H7 (cell line): Measurements from ENCODE around the gene GPR162. TPM values are rescaled to one million over a fixed set of nuclear protein-coding genes. Genes with fewer than 3 reads are reported as not detected.
A peak's percentile ranks its signal among the peaks of the same experiment; 100 is the strongest.

Source experiments
- DNase-seq: peaks from one replicate; pipeline ENCODE4 v3.0.0; 2012
- H3K27me3 ChIP-seq: 2 replicates; pipeline ENCODE4 v1.6.0; 2011; ENCODE audit warnings: mild to moderate bottlenecking, low read length; ENCODE audit not compliant: control insufficient read depth, insufficient read depth
- H3K36me3 ChIP-seq: replicated peaks from 2 replicates; pipeline ENCODE4 v1.5.1; 2011; ENCODE audit warnings: low read length; ENCODE audit not compliant: control insufficient read depth, insufficient read depth
- H3K4me3 ChIP-seq: 2 replicates; pipeline ENCODE4 v1.5.1; 2011; ENCODE audit warnings: low read depth, mild to moderate bottlenecking, control low read depth, low read length, moderate library complexity; ENCODE audit not compliant: insufficient read depth
- total RNA-seq: library from RNA; depleted of rRNA; stranded (reverse); fragments of >200 nt; shearing (Covaris generic); gene quantifications from 2 replicates; pipeline ENCODE4 v1.2.3, GENCODE V29; 2014

The GPR162 gene
- total RNA-seq, 1 experiment from 2014 or later = 7.0 TPM

- H3K36me3 ChIP-seq = no peaks in the 10 kb centered on the region
- peak; percentile 45 for DNase-seq
- no peak overlapping the region for H3K4me3 ChIP-seq
- H3K27me3 ChIP-seq = peaks cover 66% of the 10 kb centered on the region
These were observed 2.6 kb downstream of the GPR162 start for GRCh38 chr12:6824085-6824775.

GRCh38 chr12:6824901-6825381, 3.3 kb downstream of the GPR162 start:
- peak overlapping the region; percentile 57 for H3K4me3 ChIP-seq
- no peaks in the 10 kb centered on the region for H3K36me3 ChIP-seq
- H3K27me3 ChIP-seq = peaks cover 62% of the 10 kb centered on the region
- peak; percentile 67 for DNase-seq

- peaks cover 1% of the 10 kb centered on the region; the same call in 1 of the 2 replicates for H3K36me3 ChIP-seq
- DNase-seq = peak; percentile 96
- H3K4me3 ChIP-seq = peak overlapping the region; percentile 57
- H3K27me3 ChIP-seq = peaks cover 55% of the 10 kb centered on the region
These were observed 3.9 kb downstream of the GPR162 start for GRCh38 chr12:6825398-6826124.

GRCh38 chr12:6826125-6826733, 4.6 kb downstream of the GPR162 start:
- DNase-seq = peak; percentile 53
- H3K4me3 ChIP-seq = no peak overlapping the region

GRCh38 chr12:6826734-6827436, 5.3 kb downstream of the GPR162 start:
- H3K27me3 ChIP-seq = peaks cover 52% of the 10 kb centered on the region
- peaks cover 13% of the 10 kb centered on the region for H3K36me3 ChIP-seq
- no peak overlapping the region for H3K4me3 ChIP-seq
- DNase-seq = peak; percentile 63

More at GRCh38 chr12:6826125-6826733, 4.6 kb downstream of the GPR162 start:
- peaks cover 53% of the 10 kb centered on the region for H3K27me3 ChIP-seq
- H3K36me3 ChIP-seq = peaks cover 6% of the 10 kb centered on the region; the same call in 1 of the 2 replicates

- H3K4me3 ChIP-seq = peak overlapping the region; percentile 28
- peak; percentile 94 for DNase-seq
- peaks cover 16% of the 10 kb centered on the region for H3K36me3 ChIP-seq
- H3K27me3 ChIP-seq = peaks cover 46% of the 10 kb centered on the region
These were observed 5.9 kb downstream of the GPR162 start for GRCh38 chr12:6827437-6827911.

- Histone ChIP-seq H3K36me3 (peaks cover 16% of the 10 kb centered on the region), H3K27me3 (peaks cover 39% of the 10 kb centered on the region)
These were observed 6.6 kb downstream of the GPR162 start, which contains the start of gene P3H3 for GRCh38 chr12:6827982-6828780. Gene P3H3 (plus strand): TSS chr12:6828407. CDS start chr12:6828441, 34 bp downstream.

GRCh38 chr12:6828781-6829535, 7.3 kb downstream of the GPR162 start:
- peaks cover 22% of the 10 kb centered on the region for H3K36me3 ChIP-seq
- H3K4me3 ChIP-seq = peak overlapping the region; percentile 97
- peak; percentile 92 for DNase-seq
- H3K27me3 ChIP-seq = peaks cover 31% of the 10 kb centered on the region

More at GRCh38 chr12:6827982-6828780, 6.6 kb downstream of the GPR162 start, which contains the start of gene P3H3:
- H3K4me3 ChIP-seq = peak within 1 kb of the TSS; percentile 97
- DNase-seq = peak; percentile 93

- Histone ChIP-seq H3K27me3 (peaks cover 24% of the 10 kb centered on the region), H3K36me3 (peaks cover 25% of the 10 kb centered on the region), H3K4me3 (peak overlapping the region; percentile 97)
- DNase-seq = no peak
These were observed 8.1 kb downstream of the GPR162 start for GRCh38 chr12:6829536-6830220.

GRCh38 chr12:6830286-6830890, 8.8 kb downstream of the GPR162 start:
- peaks cover 25% of the 10 kb centered on the region for H3K36me3 ChIP-seq
- no peak overlapping the region for H3K4me3 ChIP-seq
- DNase-seq = no peak
- peaks cover 17% of the 10 kb centered on the region for H3K27me3 ChIP-seq

GRCh38 chr12:6830999-6831398, 9.4 kb downstream of the GPR162 start:
- Histone ChIP-seq H3K4me3 (no peak overlapping the region), H3K27me3 (peaks cover 12% of the 10 kb centered on the region), H3K36me3 (peaks cover 25% of the 10 kb centered on the region)
- no peak for DNase-seq

- peaks cover 7% of the 10 kb centered on the region for H3K27me3 ChIP-seq
- DNase-seq = no peak
- no peak overlapping the region for H3K4me3 ChIP-seq
- peaks cover 28% of the 10 kb centered on the region for H3K36me3 ChIP-seq
These were observed 9.9 kb downstream of the GPR162 start for GRCh38 chr12:6831450-6831995.
